AG04450 (cell line): ENCODE measurements around the gene NAA15. TPM values are rescaled to one million over a fixed set of nuclear protein-coding genes. Genes with fewer than 3 reads are reported as not detected.

Experiments used
- CTCF ChIA-PET: fragments of 300-600, 350-600 bp; formaldehyde crosslinking; extraction: SDS; loops from one replicate; lab custom pipeline; 2022; ENCODE audit warnings: antibody characterized with exemption, inconsistent platforms; lab: Charles Lee
- POLR2A ChIA-PET: fragments of 350-600 bp; formaldehyde crosslinking; extraction: SDS; loops from one replicate; lab custom pipeline; 2021; ENCODE audit warnings: antibody characterized with exemption, inconsistent platforms; lab: Yijun Ruan, JAX
- DNase-seq: peaks from one replicate; pipeline ENCODE4 v3.0.0-alpha.2; 2011; ENCODE audit warnings: low read depth, low spot score
- H3K27ac ChIP-seq: one replicate; pipeline ENCODE4 v1.5.1; 2012; ENCODE audit warnings: low read depth, low read length, control low read depth
- H3K27me3 ChIP-seq: one replicate; pipeline ENCODE4 v1.6.0; 2012; ENCODE audit warnings: low read length; ENCODE audit not compliant: control insufficient read depth, insufficient read depth
- H3K4me3 ChIP-seq: 2 replicates; pipeline ENCODE4 v1.5.1; 2011; ENCODE audit warnings: mild to moderate bottlenecking, low read depth, low read length, control low read depth
- H3K9me3 ChIP-seq: 2 replicates; pipeline ENCODE4 v1.5.1; 2012; ENCODE audit warnings: low read length; ENCODE audit not compliant: control insufficient read depth, insufficient read depth
- polyA plus RNA-seq: library from polyadenylated mRNA; depleted of rRNA; stranded (reverse); fragments of >200 nt; gene quantifications from 2 replicates; pipeline ENCODE4 v1.2.3, GENCODE V29; 2011
- TF ChIP-seq, protein P1 (sequence below): IDR thresholded peaks from 2 replicates; pipeline ENCODE4 v1.5.1; 2011; ENCODE audit warnings: low read depth, low read length, control low read depth, inconsistent platforms

The NAA15 gene
- polyA plus RNA-seq, 1 experiment: 30.2 TPM

DNA sequence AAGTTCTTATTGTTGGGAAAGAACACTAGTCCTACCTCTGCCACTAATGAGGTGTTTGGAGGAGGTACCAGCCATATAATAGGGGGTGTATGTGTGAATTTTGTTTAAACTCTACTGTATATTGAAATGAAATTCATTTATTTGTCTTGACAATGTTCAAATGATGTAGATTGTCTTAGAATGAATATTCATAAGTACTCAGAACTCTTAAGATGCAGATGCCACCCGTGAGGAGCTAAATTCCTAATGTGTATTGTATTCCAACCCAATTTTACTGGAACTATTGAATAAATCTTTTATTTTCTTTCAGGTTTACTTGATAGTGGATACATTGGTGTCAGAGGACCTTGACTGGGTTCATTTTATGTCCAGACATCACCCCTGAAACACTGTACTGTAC lies 88.7 kb downstream of the NAA15 start:
- TF ChIP-seq, protein P1, sequence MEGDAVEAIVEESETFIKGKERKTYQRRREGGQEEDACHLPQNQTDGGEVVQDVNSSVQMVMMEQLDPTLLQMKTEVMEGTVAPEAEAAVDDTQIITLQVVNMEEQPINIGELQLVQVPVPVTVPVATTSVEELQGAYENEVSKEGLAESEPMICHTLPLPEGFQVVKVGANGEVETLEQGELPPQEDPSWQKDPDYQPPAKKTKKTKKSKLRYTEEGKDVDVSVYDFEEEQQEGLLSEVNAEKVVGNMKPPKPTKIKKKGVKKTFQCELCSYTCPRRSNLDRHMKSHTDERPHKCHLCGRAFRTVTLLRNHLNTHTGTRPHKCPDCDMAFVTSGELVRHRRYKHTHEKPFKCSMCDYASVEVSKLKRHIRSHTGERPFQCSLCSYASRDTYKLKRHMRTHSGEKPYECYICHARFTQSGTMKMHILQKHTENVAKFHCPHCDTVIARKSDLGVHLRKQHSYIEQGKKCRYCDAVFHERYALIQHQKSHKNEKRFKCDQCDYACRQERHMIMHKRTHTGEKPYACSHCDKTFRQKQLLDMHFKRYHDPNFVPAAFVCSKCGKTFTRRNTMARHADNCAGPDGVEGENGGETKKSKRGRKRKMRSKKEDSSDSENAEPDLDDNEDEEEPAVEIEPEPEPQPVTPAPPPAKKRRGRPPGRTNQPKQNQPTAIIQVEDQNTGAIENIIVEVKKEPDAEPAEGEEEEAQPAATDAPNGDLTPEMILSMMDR: no peak
- no peak overlapping the region for H3K4me3 ChIP-seq
- DNase-seq: no peak
- no peaks in the 10 kb centered on the region for H3K9me3 ChIP-seq
- ChIA-PET POLR2A (no interaction called here), CTCF (no interaction called here)
- H3K27me3 ChIP-seq: no peaks in the 10 kb centered on the region
- no peak overlapping the region for H3K27ac ChIP-seq

GRCh38 chr4:139391731-139392130 lies 90.4 kb downstream of the NAA15 start:
- no peak overlapping the region for H3K4me3 ChIP-seq
- H3K27me3 ChIP-seq: no peaks in the 10 kb centered on the region
- ChIA-PET POLR2A (no interaction called here), CTCF (no interaction called here)
- TF ChIP-seq, protein P1: no peak
- no peak for DNase-seq
- H3K9me3 ChIP-seq: no peaks in the 10 kb centered on the region
- no peak overlapping the region for H3K27ac ChIP-seq

- Histone ChIP-seq H3K27me3 (no peaks in the 10 kb centered on the region), H3K27ac (no peak overlapping the region), H3K9me3 (no peaks in the 10 kb centered on the region), H3K4me3 (no peak overlapping the region)
- POLR2A ChIA-PET: no interaction called here
- TF ChIP-seq, protein P1: no peak
- DNase-seq: no peak
- CTCF ChIA-PET: interaction anchor here (1.0 kb wide), 1 partner anchor 105 kb away, joined by 3 read pairs; no protein-coding TSS in a partner anchor
These were observed 91.5 kb downstream of the NAA15 start for GRCh38 chr4:139392797-139393196.

- ChIA-PET POLR2A (interaction anchor here (0.6 kb wide), 1 partner anchor 773 kb away, joined by 3 read pairs; no protein-coding TSS in a partner anchor), CTCF (interaction anchor here (0.6 kb wide), 1 partner anchor 15 kb away, joined by 3 read pairs; no protein-coding TSS in a partner anchor)
- no peak for DNase-seq
- Histone ChIP-seq H3K27me3 (no peaks in the 10 kb centered on the region), H3K4me3 (no peak overlapping the region), H3K9me3 (no peaks in the 10 kb centered on the region), H3K27ac (no peak overlapping the region)
- TF ChIP-seq, protein P1: no peak
These were observed 100.1 kb downstream of the NAA15 start for GRCh38 chr4:139401368-139401767.

- no peak overlapping the region for H3K27ac ChIP-seq
- ChIA-PET CTCF (interaction anchor here (1.2 kb wide), 1 partner anchor 13 kb away, joined by 3 read pairs; no protein-coding TSS in a partner anchor), POLR2A (interaction anchor here (0.5 kb wide), 1 partner anchor 339 kb away, joined by 3 read pairs; no protein-coding TSS in a partner anchor)
- TF ChIP-seq, protein P1: no peak
- no peaks in the 10 kb centered on the region for H3K9me3 ChIP-seq
- DNase-seq: no peak
- H3K27me3 ChIP-seq: no peaks in the 10 kb centered on the region
- H3K4me3 ChIP-seq: no peak overlapping the region
These were observed 101.1 kb downstream of the NAA15 start for GRCh38 chr4:139402436-139402835.
